H9 (cell line): Measurements from ENCODE around the gene F12. TPM values are rescaled to one million over a fixed set of nuclear protein-coding genes. Genes with fewer than 3 reads are reported as not detected.

Experiments used
- DNase-seq: peaks from one replicate; pipeline ENCODE4 v3.0.0-alpha.2; 2017
- H2AFZ ChIP-seq: one replicate; pipeline ENCODE4 v1.6.1; 2013; ENCODE audit warnings: mild to moderate bottlenecking, low read length, control low read depth, moderate library complexity
- H2AK5ac ChIP-seq: 2 replicates; pipeline ENCODE4 v1.6.1; 2013; ENCODE audit warnings: low read length, control low read depth, mixed read lengths; ENCODE audit not compliant: insufficient read length
- H2BK120ac ChIP-seq: one replicate; pipeline ENCODE4 v1.6.1; 2013; ENCODE audit warnings: low read depth, mild to moderate bottlenecking, low read length, control low read depth, inconsistent platforms; ENCODE audit not compliant: poor library complexity, severe bottlenecking
- H2BK12ac ChIP-seq: 2 replicates; pipeline ENCODE4 v1.6.1; 2013; ENCODE audit warnings: low read length, control low read depth, mixed read lengths, low read depth; ENCODE audit not compliant: insufficient read length
- H2BK15ac ChIP-seq: 2 replicates; pipeline ENCODE4 v1.6.1; 2013; ENCODE audit warnings: low read depth, low read length, control low read depth
- H2BK20ac ChIP-seq: one replicate; pipeline ENCODE4 v1.6.1; 2013; ENCODE audit warnings: low read depth, mild to moderate bottlenecking, low read length, control low read depth, inconsistent platforms; ENCODE audit not compliant: poor library complexity, severe bottlenecking
- H2BK5ac ChIP-seq: 2 replicates; pipeline ENCODE4 v1.6.1; 2013; ENCODE audit warnings: low read length, control low read depth, mixed read lengths; ENCODE audit not compliant: insufficient read length
- H3K14ac ChIP-seq: 2 replicates; pipeline ENCODE4 v1.6.1; 2013; ENCODE audit warnings: low read length, control low read depth; ENCODE audit not compliant: insufficient read depth
- H3K18ac ChIP-seq: 2 replicates; pipeline ENCODE4 v1.6.1; 2013; ENCODE audit warnings: low read depth, mild to moderate bottlenecking, mixed read lengths, low read length, control low read depth; ENCODE audit not compliant: insufficient read length
- H3K23ac ChIP-seq: 2 replicates; pipeline ENCODE4 v1.6.1; 2013; ENCODE audit warnings: low read length, control low read depth, mixed read lengths, low read depth; ENCODE audit not compliant: insufficient read length
- H3K23me2 ChIP-seq: 2 replicates; pipeline ENCODE4 v1.6.1; 2013; ENCODE audit warnings: low read depth, mild to moderate bottlenecking, mixed read lengths, low read length, control low read depth; ENCODE audit not compliant: insufficient read length, poor library complexity, severe bottlenecking
- H3K27ac ChIP-seq: 2 replicates; pipeline ENCODE4 v1.5.1; 2013; ENCODE audit warnings: low read length, control low read depth, mixed read lengths, low read depth; ENCODE audit not compliant: insufficient read length
- H3K27me3 ChIP-seq: 2 replicates; pipeline ENCODE4 v1.6.1; 2013; ENCODE audit warnings: low read length, control low read depth, inconsistent platforms; ENCODE audit not compliant: insufficient read depth
- H3K4ac ChIP-seq: 2 replicates; pipeline ENCODE4 v1.6.1; 2013; ENCODE audit warnings: low read depth, mild to moderate bottlenecking, control low read depth, inconsistent platforms, low read length, moderate library complexity
- H3K4me1 ChIP-seq: 2 replicates; pipeline ENCODE4 v1.6.1; 2013; ENCODE audit warnings: low read length, control low read depth, inconsistent platforms; ENCODE audit not compliant: insufficient read depth
- H3K4me2 ChIP-seq: 2 replicates; pipeline ENCODE4 v1.6.1; 2013; ENCODE audit warnings: low read length, control low read depth, mixed read lengths; ENCODE audit not compliant: insufficient read length, insufficient read depth
- H3K56ac ChIP-seq: 2 replicates; pipeline ENCODE4 v1.6.1; 2013; ENCODE audit warnings: low read depth, mild to moderate bottlenecking, mixed read lengths, low read length, control low read depth; ENCODE audit not compliant: insufficient read length
- H3K79me1 ChIP-seq: 2 replicates; pipeline ENCODE4 v1.6.1; 2013; ENCODE audit warnings: low read depth, mild to moderate bottlenecking, moderate library complexity, low read length, control low read depth, inconsistent platforms; ENCODE audit not compliant: insufficient read depth, poor library complexity, severe bottlenecking
- H3K79me2 ChIP-seq: 2 replicates; pipeline ENCODE4 v1.6.1; 2013; ENCODE audit warnings: low read length, control low read depth, inconsistent platforms; ENCODE audit not compliant: insufficient read depth
- H3K9ac ChIP-seq: 2 replicates; pipeline ENCODE4 v1.6.1; 2013; ENCODE audit warnings: low read length, control low read depth, mixed read lengths; ENCODE audit not compliant: insufficient read length; ENCODE audit errors: extremely low read depth
- H3K9me3 ChIP-seq: one replicate; pipeline ENCODE4 v1.6.1; 2013; ENCODE audit warnings: low read depth, low read length, inconsistent platforms; ENCODE audit not compliant: control insufficient read depth
- H3T11ph ChIP-seq: one replicate; pipeline ENCODE4 v1.6.1; 2013; ENCODE audit warnings: mild to moderate bottlenecking, low read length, control low read depth, inconsistent platforms
- H4K20me1 ChIP-seq: one replicate; pipeline ENCODE4 v1.6.1; 2013; ENCODE audit not compliant: control insufficient read depth, insufficient read length, insufficient read depth
- H4K5ac ChIP-seq: 2 replicates; pipeline ENCODE4 v1.6.1; 2013; ENCODE audit warnings: low read depth, mild to moderate bottlenecking, mixed read lengths, low read length, control low read depth; ENCODE audit not compliant: insufficient read length
- H4K8ac ChIP-seq: replicated peaks from 2 replicates; pipeline ENCODE4 v1.6.1; 2013; ENCODE audit warnings: low read length, control low read depth, mixed read lengths, low read depth; ENCODE audit not compliant: insufficient read length
- H4K91ac ChIP-seq: 2 replicates; pipeline ENCODE4 v1.6.1; 2013; ENCODE audit warnings: low read depth, mild to moderate bottlenecking, moderate library complexity, mixed read lengths, low read length, control low read depth; ENCODE audit not compliant: insufficient read length
- H3K27ac Mint-ChIP-seq, 3 experiments: 2 replicates in 2 of 3; 3 replicates in 1 of 3; pipeline ENCODE4 v1.8.0; 2020 to 2021; ENCODE audit warnings: mixed read lengths in 3 of 3, mild to moderate bottlenecking in 1 of 3, moderate library complexity in 1 of 3
- H3K27me3 Mint-ChIP-seq: 2 replicates; pipeline ENCODE4 v1.8.0; 2021; ENCODE audit warnings: low read depth, mild to moderate bottlenecking, moderate library complexity, mixed read lengths
- H3K36me3 Mint-ChIP-seq, 3 experiments: 2 replicates in 2 of 3; 3 replicates in 1 of 3; pipeline ENCODE4 v1.8.0; 2020 to 2021; ENCODE audit warnings: low read depth in 3 of 3, mixed read lengths in 3 of 3; ENCODE audit not compliant: insufficient read depth in 1 of 3
- H3K4me1 Mint-ChIP-seq, 2 experiments: 2 replicates each; pipeline ENCODE4 v1.8.0; 2020; ENCODE audit warnings: mixed read lengths in 2 of 2
- H3K4me3 Mint-ChIP-seq, 2 experiments: 2 replicates in 1 of 2; 3 replicates in 1 of 2; pipeline ENCODE4 v1.8.0; 2020 to 2021; ENCODE audit warnings: mild to moderate bottlenecking in 2 of 2, mixed read lengths in 2 of 2, moderate library complexity in 1 of 2
- H3K9me3 Mint-ChIP-seq, 2 experiments: 2 replicates in 1 of 2; 3 replicates in 1 of 2; pipeline ENCODE4 v1.8.0; 2020; ENCODE audit warnings: mild to moderate bottlenecking in 2 of 2, mixed read lengths in 2 of 2, moderate library complexity in 1 of 2
- CTCF ChIP-seq: fragments of 200-600 bp; sonication (generic); conservative IDR thresholded peaks from 3 replicates; pipeline ENCODE4 v1.8.0; 2021; ENCODE audit warnings: antibody characterized with exemption, mild to moderate bottlenecking
- WGBS: extraction: QIAGEN DNeasy Blood & Tissue Kit; methylation state at CpG from one replicate; pipeline ENCODE4 v1.1.7; 2013; ENCODE audit warnings: missing lambda C conversion rate, low lambda C conversion rate, mixed read lengths; ENCODE audit not compliant: insufficient read length; ENCODE audit errors: extremely low coverage; 5-methylcytosine and 5-hydroxymethylcytosine counted together
- total RNA-seq: library from RNA; stranded (reverse); gene quantifications from 2 replicates; pipeline ENCODE4 v1.2.1, GENCODE V29; 2021

F12 gene
- total RNA-seq, 1 experiment from 2014 or later, result 3.5 TPM

GRCh38 chr5:177383181-177383580, 26.2 kb downstream of the F12 start:
- H2BK5ac ChIP-seq, result no peak overlapping the region
- H3T11ph ChIP-seq, result no peak overlapping the region
- no peaks in the 10 kb centered on the region for H3K79me2 ChIP-seq
- H2BK20ac ChIP-seq, result no peak overlapping the region
- H3K56ac ChIP-seq, result no peak overlapping the region
- H4K20me1 ChIP-seq, result no peaks in the 10 kb centered on the region
- peaks cover 13 to 15% of the 10 kb centered on the region in 2 experiments for H3K4me1 Mint-ChIP-seq
- no peak for TF ChIP-seq CTCF
- H4K5ac ChIP-seq, result no peak overlapping the region
- no peaks in the 10 kb centered on the region for H3K23me2 ChIP-seq
- H3K27me3 Mint-ChIP-seq, result peaks cover 60% of the 10 kb centered on the region
- H3K4me3 Mint-ChIP-seq, result no peak overlapping the region
- H3K27ac Mint-ChIP-seq, result no peak overlapping the region; a peak in 1 of 7 replicates
- H2AK5ac ChIP-seq, result no peak overlapping the region
- H2BK120ac ChIP-seq, result no peak overlapping the region
- no peak overlapping the region for H2BK15ac ChIP-seq
- H3K27ac ChIP-seq, result no peak overlapping the region
- H3K9me3 ChIP-seq, result no peaks in the 10 kb centered on the region
- no peak overlapping the region for H2BK12ac ChIP-seq
- no peak overlapping the region for H4K8ac ChIP-seq
- no peak overlapping the region for H2AFZ ChIP-seq
- H3K14ac ChIP-seq, result no peak overlapping the region
- no peak overlapping the region for H3K23ac ChIP-seq
- H3K4me1 ChIP-seq, result no peaks in the 10 kb centered on the region
- H3K9me3 Mint-ChIP-seq, result no peaks in the 10 kb centered on the region; a peak in 1 of 5 replicates
- no peak overlapping the region for H3K18ac ChIP-seq
- WGBS, result no CpG with 5 or more reads among the region's 9 CpGs
- H3K9ac ChIP-seq, result no peak overlapping the region
- no peaks in the 10 kb centered on the region; the same call in 1 of the 2 replicates for H3K27me3 ChIP-seq
- no peaks in the 10 kb centered on the region for H3K79me1 ChIP-seq
- no peaks in the 10 kb centered on the region for H3K36me3 Mint-ChIP-seq
- no peak overlapping the region for H4K91ac ChIP-seq
- no peak for DNase-seq
- H3K4me2 ChIP-seq, result no peak overlapping the region
- H3K4ac ChIP-seq, result no peak overlapping the region
